Sigmoid colon (tissue), 7 donors: ENCODE data around the gene CA9. TPM values are rescaled to one million over a fixed set of nuclear protein-coding genes. Genes with fewer than 3 reads are reported as not detected.

Experiments used
- DNase-seq: peaks from one replicate; pipeline ENCODE4 v3.0.0-alpha.2; 2019
- H3K27ac ChIP-seq, 4 donors: fragments of 200-600 bp; sonication (generic); one replicate each; pipeline ENCODE4 v1.5.1; 2016 to 2019; ENCODE audit warnings: mild to moderate bottlenecking in 1 of 4
- H3K27me3 ChIP-seq, 3 donors: fragments of 200-600 bp; sonication (generic); one replicate each; pipeline ENCODE4 v1.5.1; 2019; ENCODE audit warnings: mild to moderate bottlenecking in 1 of 3
- H3K36me3 ChIP-seq, 4 donors: fragments of 200-600 bp; sonication (generic); one replicate each; pipeline ENCODE4 v1.5.1; 2016 to 2019
- H3K4me1 ChIP-seq, 4 donors: fragments of 200-600 bp; sonication (generic); one replicate each; pipeline ENCODE4 v1.5.1; 2017 to 2019
- H3K4me3 ChIP-seq, 4 donors: fragments of 200-600 bp; sonication (generic); one replicate each; pipeline ENCODE4 v1.5.1; 2017 to 2019; ENCODE audit warnings: mild to moderate bottlenecking in 2 of 4, moderate library complexity in 1 of 4
- H3K9me3 ChIP-seq, 4 donors: fragments of 200-600 bp in 3 of 4; sonication (generic) in 3 of 4; one replicate each; pipeline versions ENCODE4 v1.5.1 to v1.6.1; 2013 to 2019
- CTCF ChIP-seq, 4 experiments: fragments of 450-650 bp in 3 of 4; fragments of 200-600 bp in 1 of 4; IDR thresholded peaks; one replicate each; pipeline ENCODE4 v1.5.1; 2016 to 2019; ENCODE audit warnings: antibody characterized with exemption in 4 of 4, mild to moderate bottlenecking in 3 of 4, moderate library complexity in 2 of 4
- EP300 ChIP-seq, 4 donors: sonication (generic); formaldehyde crosslinking; IDR thresholded peaks; one replicate each; pipeline ENCODE4 v1.6.1; 2017; ENCODE audit warnings: antibody characterized with exemption in 4 of 4
- POLR2A ChIP-seq, 2 donors: fragments of 450-650 bp; IDR thresholded peaks; one replicate each; pipeline ENCODE4 v1.6.1; 2016; ENCODE audit warnings: antibody characterized with exemption in 2 of 2, mild to moderate bottlenecking in 2 of 2, moderate library complexity in 2 of 2
- POLR2AphosphoS5 ChIP-seq, 4 donors: sonication (generic); formaldehyde crosslinking; IDR thresholded peaks; one replicate each; pipeline ENCODE4 v1.6.1; 2017; ENCODE audit warnings: antibody characterized with exemption in 4 of 4
- WGBS, 2 donors: extraction: QIAGEN DNeasy Blood & Tissue Kit; methylation state at CpG; one replicate each; pipeline ENCODE4 v1.1.7; 2013; 5-methylcytosine and 5-hydroxymethylcytosine counted together
- intact Hi-C: fragments of 100-400 bp; cut with DNase I; formaldehyde crosslinking; loops from one replicate; pipeline ENCODE4 v1.15.1; 2023
- polyA plus RNA-seq, 3 donors: library from polyadenylated mRNA; stranded (reverse); fragments of 200-250 nt; gene quantifications; one replicate each; pipeline ENCODE4 v1.2.3, GENCODE V29; 2013
- small RNA-seq, 3 donors: library from RNA; depleted of rRNA; stranded (forward); fragments of <200 nt; gene quantifications; one replicate each; pipeline ENCODE3, GENCODE V24; 2016
- total RNA-seq, 4 donors: library from RNA; depleted of rRNA; stranded (reverse); fragments of >200 nt; gene quantifications; one replicate each; pipeline ENCODE4 v1.1.0, GENCODE V29; 2016
- donor health status: healthy with polysubstance abuse.
- donor health status: Bipolar disorder and iron deficiency.
- donor health status: healthy.

CA9 gene
- total and polyA plus RNA-seq, 7 donors: 0.33 to 1.7 (median 0.71) TPM; not detected in 4

DNA sequence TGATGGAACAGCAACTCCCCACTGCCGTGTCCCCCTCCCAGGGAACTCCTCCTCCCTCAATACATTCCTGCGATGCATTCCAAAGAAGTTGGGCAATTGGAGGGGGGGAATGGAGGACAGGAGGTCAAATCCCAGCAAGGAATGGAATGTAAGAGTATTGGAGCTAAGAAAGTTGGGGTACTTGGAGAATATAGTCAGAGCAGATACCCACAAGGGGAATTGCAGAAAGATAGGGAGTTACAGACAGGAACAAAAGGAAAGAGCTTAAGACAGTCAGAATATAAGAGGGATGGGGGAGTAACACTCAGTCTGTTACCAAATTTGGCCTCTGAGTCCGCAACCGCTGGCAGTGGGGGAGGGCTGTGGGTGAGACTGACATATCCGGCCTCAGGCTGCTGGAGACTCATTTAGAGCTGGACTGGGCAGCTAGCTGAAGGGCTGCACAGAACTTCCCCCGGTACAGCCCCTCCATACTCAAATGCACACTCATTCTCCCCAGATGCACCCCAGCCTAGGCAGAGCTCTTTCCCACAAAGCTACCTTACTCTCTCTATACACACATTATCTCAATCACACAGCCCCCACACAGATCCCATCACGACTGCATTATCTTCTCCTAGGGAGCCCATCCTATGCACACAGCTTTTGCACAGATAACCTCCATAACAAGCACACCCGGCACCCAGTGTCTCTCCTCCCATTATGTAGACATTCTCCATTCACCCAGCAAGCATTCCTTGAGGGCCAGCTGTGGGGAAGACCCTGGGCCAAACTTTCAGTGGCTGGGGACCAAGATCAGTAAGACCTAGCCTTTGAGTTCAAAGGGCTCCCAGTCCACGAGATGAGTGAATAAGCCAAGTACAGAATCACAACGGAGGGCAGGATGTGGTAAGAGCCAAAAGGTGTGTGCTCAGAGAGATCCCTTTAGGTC lies 54.6 kb downstream of the CA9 start:
- H3K4me3 ChIP-seq: peak overlapping the region; percentile 80 to 86 (median 82)
- intact Hi-C loops: loop anchor here (1.0 kb wide), 1 partner anchor 38 kb away; no protein-coding TSS in a partner anchor
- no peaks in the 10 kb centered on the region for H3K27me3 ChIP-seq
- H3K9me3 ChIP-seq: no peaks in the 10 kb centered on the region
- peaks cover 21 to 24% (median 23%) of the 10 kb centered on the region in 4 donors for H3K36me3 ChIP-seq
- peaks cover 0 to 69% (median 64%) of the 10 kb centered on the region in 4 donors for H3K4me1 ChIP-seq
- DNase-seq: peak; percentile 97
- WGBS, 2 donors: 23 to 55% methylated on average over 10 of the region's 10 CpGs
- peak overlapping the region; percentile 97 to 99 (median 98) for H3K27ac ChIP-seq
- peak; percentile 92 to 98 (median 96) for TF ChIP-seq POLR2AphosphoS5 (IDR thresholded peaks at IDR 0.05)
- TF ChIP-seq CTCF (IDR thresholded peaks at IDR 0.05): no peak
- peak; percentile 91 to 98 for TF ChIP-seq POLR2A (IDR thresholded peaks at IDR 0.05)
- peak in 2 of 4 donors; percentile 20 to 54 for TF ChIP-seq EP300 (IDR thresholded peaks at IDR 0.05)

DNA sequence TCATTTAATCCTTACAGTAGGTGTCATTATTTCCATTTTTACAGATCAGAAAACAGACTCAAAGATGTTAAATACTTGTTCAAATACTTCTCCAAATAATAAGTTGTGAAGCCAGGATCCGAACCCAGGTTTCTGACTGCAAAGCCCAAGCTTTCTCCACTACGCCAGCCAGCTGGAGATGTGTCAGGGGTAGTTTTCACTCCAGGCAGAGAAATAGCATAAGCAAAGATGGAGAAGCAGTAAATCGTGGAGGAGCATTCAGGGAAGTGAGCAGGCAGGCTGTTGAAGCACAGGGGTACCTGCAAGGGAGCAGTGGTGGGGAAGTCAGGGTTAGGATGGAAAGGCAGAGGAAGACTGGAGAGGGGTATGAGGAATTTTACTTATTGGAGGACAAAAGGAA lies 55.4 kb downstream of the CA9 start:
- TF ChIP-seq POLR2AphosphoS5 (IDR thresholded peaks at IDR 0.05): peak in 1 of 4 donors; percentile 5
- no peak for TF ChIP-seq EP300 (IDR thresholded peaks at IDR 0.05)
- no peak for DNase-seq
- peak overlapping the region; percentile 80 to 86 (median 82) for H3K4me3 ChIP-seq
- intact Hi-C loops: no loop called here
- 59 to 82% methylated on average over 3 of the region's 3 CpGs for WGBS, 2 donors
- H3K27ac ChIP-seq: peak overlapping the region; percentile 97 to 99 (median 98)
- H3K9me3 ChIP-seq: no peaks in the 10 kb centered on the region
- peaks cover 0 to 77% (median 72%) of the 10 kb centered on the region in 4 donors for H3K4me1 ChIP-seq
- no peaks in the 10 kb centered on the region for H3K27me3 ChIP-seq
- peaks cover 13 to 16% (median 16%) of the 10 kb centered on the region in 4 donors for H3K36me3 ChIP-seq

GRCh38 chr9:35729700-35730485 lies 56.2 kb downstream of the CA9 start:
- peaks cover 0 to 80% (median 76%) of the 10 kb centered on the region in 4 donors for H3K4me1 ChIP-seq

GRCh38 chr9:35730486-35730854 lies 56.7 kb downstream of the CA9 start:
- intact Hi-C loops: loop anchor here (1.0 to 5.0 kb wide), 2 partner anchors 72 to 123 kb away; partner anchors contain the start of genes CCDC107, RMRP and TESK1
- H3K36me3 ChIP-seq: peaks cover 0 to 14% (median 11%) of the 10 kb centered on the region in 4 donors
- H3K4me3 ChIP-seq: peak overlapping the region; percentile 80 to 86 (median 82)
- H3K27me3 ChIP-seq: no peaks in the 10 kb centered on the region
- 82 to 93% methylated on average over 2 of the region's 2 CpGs for WGBS, 2 donors
- peaks cover 0 to 76% (median 72%) of the 10 kb centered on the region in 4 donors for H3K4me1 ChIP-seq
- DNase-seq: no peak
- no peaks in the 10 kb centered on the region for H3K9me3 ChIP-seq
- H3K27ac ChIP-seq: peak overlapping the region; percentile 97 to 99 (median 98)
- TF ChIP-seq EP300 (IDR thresholded peaks at IDR 0.05) (no peak), POLR2AphosphoS5 (IDR thresholded peaks at IDR 0.05) (no peak), CTCF (IDR thresholded peaks at IDR 0.05) (no peak), POLR2A (IDR thresholded peaks at IDR 0.05) (no peak)

More at GRCh38 chr9:35729700-35730485, 56.2 kb downstream of the CA9 start:
- 26 to 53% methylated on average over 6 of the region's 6 CpGs for WGBS, 2 donors
- H3K36me3 ChIP-seq: peaks cover 5 to 14% (median 11%) of the 10 kb centered on the region in 4 donors
- H3K4me3 ChIP-seq: peak overlapping the region; percentile 80 to 86 (median 82)
- TF ChIP-seq POLR2AphosphoS5 (IDR thresholded peaks at IDR 0.05) (peak; percentile 52 to 88 (median 76)), POLR2A (IDR thresholded peaks at IDR 0.05) (peak; percentile 29 to 66), EP300 (IDR thresholded peaks at IDR 0.05) (no peak), CTCF (IDR thresholded peaks at IDR 0.05) (peak; percentile 62 to 83 (median 72))
- H3K9me3 ChIP-seq: no peaks in the 10 kb centered on the region
- no peaks in the 10 kb centered on the region for H3K27me3 ChIP-seq
- H3K27ac ChIP-seq: peak overlapping the region; percentile 97 to 99 (median 98)
- intact Hi-C loops: loop anchor here (1.0 to 5.0 kb wide), 2 partner anchors 72 to 123 kb away; partner anchors contain the start of genes CCDC107, RMRP and TESK1
- peak; percentile 82 for DNase-seq

Small RNA genes lying within 50 kb of the gene (small RNA-seq; reads per million reads assigned to genes)
- gene RMRP (0 reads per million in 3 donors), gene RN7SL22P (0 reads per million in 3 donors)

Other genes starting within 250 kb of the CA9 start
- gene RUSC2, start 183.8 kb upstream of the CA9 start, total RNA-seq: 10 to 100 TPM; 30.9 to 47.1 (median 43.4) TPM
- 1 to 10 TPM in 2 of 3 donors, under 1 TPM in 1; 0.92 to 5.6 (median 1.2) TPM for gene RUSC2, start 183.8 kb upstream of the CA9 start, polyA plus RNA-seq
- gene TESK1, start 68.7 kb upstream of the CA9 start, total RNA-seq: 10 to 100 TPM; 23.5 to 47.4 (median 29.2) TPM
- gene TESK1, start 68.7 kb upstream of the CA9 start, polyA plus RNA-seq: 10 to 100 TPM; 24.6 to 33.3 (median 27.0) TPM
- gene CD72, start 55.5 kb upstream of the CA9 start, total RNA-seq: 1 to 10 TPM in 2 of 4 donors, under 1 TPM in 2; 0.36 to 8.0 (median 1.1) TPM
- gene CD72, start 55.5 kb upstream of the CA9 start, polyA plus RNA-seq: 10 to 100 TPM in 1 of 3 donors, 1 to 10 TPM in 2; 1.2 to 42.1 (median 1.4) TPM
- under 1 TPM in 2 of 4 donors, not detected in 2; 0.81 to 0.82 TPM for gene SIT1, start 23.0 kb upstream of the CA9 start, total RNA-seq
- 10 to 100 TPM in 1 of 3 donors, 1 to 10 TPM in 1, not detected in 1; 1.8 to 15.9 TPM for gene SIT1, start 23.0 kb upstream of the CA9 start, polyA plus RNA-seq
- gene RMRP, start 15.9 kb upstream of the CA9 start, total RNA-seq: over 10,000 TPM in 2 of 4 donors, 1,000 to 10,000 TPM in 2; 2,523 to 26,387 (median 8,883) TPM
- gene RMRP, start 15.9 kb upstream of the CA9 start, polyA plus RNA-seq: 100 to 1,000 TPM in 1 of 3 donors, not detected in 2; 480 TPM
- 100 to 1,000 TPM in 1 of 4 donors, 10 to 100 TPM in 3; 70.6 to 112 (median 83.1) TPM for gene CCDC107, start 15.6 kb upstream of the CA9 start, total RNA-seq
- gene CCDC107, start 15.6 kb upstream of the CA9 start, polyA plus RNA-seq: 10 to 100 TPM; 21.3 to 28.8 (median 24.2) TPM
- gene ARHGEF39, start 8.7 kb upstream of the CA9 start, total RNA-seq: 1 to 10 TPM in 3 of 4 donors, under 1 TPM in 1; 0.99 to 3.3 (median 1.4) TPM
- gene ARHGEF39, start 8.7 kb upstream of the CA9 start, polyA plus RNA-seq: 1 to 10 TPM in 2 of 3 donors, under 1 TPM in 1; 0.60 to 9.0 (median 1.6) TPM
- 1,000 to 10,000 TPM; 3,590 to 8,131 (median 6,107) TPM for gene TPM2, start 16.0 kb downstream of the CA9 start, total RNA-seq
- gene TPM2, start 16.0 kb downstream of the CA9 start, polyA plus RNA-seq: 100 to 1,000 TPM in 2 of 3 donors, 10 to 100 TPM in 1; 49.9 to 447 (median 334) TPM
- gene TLN1, start 58.3 kb downstream of the CA9 start, total RNA-seq: 100 to 1,000 TPM; 354 to 609 (median 525) TPM
- gene TLN1, start 58.3 kb downstream of the CA9 start, polyA plus RNA-seq: 100 to 1,000 TPM in 1 of 3 donors, 10 to 100 TPM in 2; 45.0 to 143 (median 57.6) TPM
- gene CREB3, start 58.7 kb downstream of the CA9 start, total RNA-seq: 10 to 100 TPM; 65.9 to 82.7 (median 75.4) TPM
- 10 to 100 TPM; 31.0 to 39.0 (median 35.3) TPM for gene CREB3, start 58.7 kb downstream of the CA9 start, polyA plus RNA-seq
- gene GBA2, start 75.3 kb downstream of the CA9 start, total RNA-seq: 10 to 100 TPM; 45.9 to 91.7 (median 64.8) TPM
- 10 to 100 TPM; 34.8 to 88.5 (median 58.5) TPM for gene GBA2, start 75.3 kb downstream of the CA9 start, polyA plus RNA-seq
- gene RGP1, start 75.4 kb downstream of the CA9 start, total RNA-seq: 10 to 100 TPM; 13.3 to 23.5 (median 13.5) TPM
- gene RGP1, start 75.4 kb downstream of the CA9 start, polyA plus RNA-seq: 10 to 100 TPM; 10.2 to 37.2 (median 21.3) TPM
- gene MSMP, start 80.3 kb downstream of the CA9 start, total RNA-seq: not detected
- gene MSMP, start 80.3 kb downstream of the CA9 start, polyA plus RNA-seq: under 1 TPM in 1 of 3 donors, not detected in 2; 0.57 TPM
- gene NPR2, start 117.7 kb downstream of the CA9 start, total RNA-seq: 10 to 100 TPM; 20.3 to 26.6 (median 24.4) TPM
- gene NPR2, start 117.7 kb downstream of the CA9 start, polyA plus RNA-seq: 1 to 10 TPM in 1 of 3 donors, under 1 TPM in 2; 0.60 to 9.5 (median 0.69) TPM
- 1 to 10 TPM; 1.4 to 2.8 (median 2.4) TPM for gene SPAG8, start 138.3 kb downstream of the CA9 start, total RNA-seq
- gene SPAG8, start 138.3 kb downstream of the CA9 start, polyA plus RNA-seq: 1 to 10 TPM in 1 of 3 donors, not detected in 2; 1.1 TPM
- gene HINT2, start 141.1 kb downstream of the CA9 start, total RNA-seq: 10 to 100 TPM; 23.5 to 42.8 (median 36.2) TPM
- 100 to 1,000 TPM in 2 of 3 donors, 10 to 100 TPM in 1; 85.8 to 125 (median 112) TPM for gene HINT2, start 141.1 kb downstream of the CA9 start, polyA plus RNA-seq
- not detected for gene FAM221B, start 154.8 kb downstream of the CA9 start, total RNA-seq
- gene FAM221B, start 154.8 kb downstream of the CA9 start, polyA plus RNA-seq: under 1 TPM in 1 of 3 donors, not detected in 2; 0.03 TPM
- 10 to 100 TPM in 1 of 4 donors, 1 to 10 TPM in 3; 6.4 to 12.5 (median 8.4) TPM for gene TMEM8B, start 155.3 kb downstream of the CA9 start, total RNA-seq
- 1 to 10 TPM; 3.5 to 9.5 (median 4.2) TPM for gene TMEM8B, start 155.3 kb downstream of the CA9 start, polyA plus RNA-seq
- not detected for gene OR13J1, start 196.5 kb downstream of the CA9 start, total RNA-seq
- gene OR13J1, start 196.5 kb downstream of the CA9 start, polyA plus RNA-seq: not detected
- gene HRCT1, start 232.3 kb downstream of the CA9 start, total RNA-seq: 1 to 10 TPM; 2.1 to 6.4 (median 4.0) TPM
- gene HRCT1, start 232.3 kb downstream of the CA9 start, polyA plus RNA-seq: 10 to 100 TPM in 2 of 3 donors, 1 to 10 TPM in 1; 4.2 to 88.5 (median 12.7) TPM
- gene SPAAR, start 235.6 kb downstream of the CA9 start, total RNA-seq: 1 to 10 TPM in 3 of 4 donors, under 1 TPM in 1; 0.82 to 5.5 (median 2.1) TPM
- 1 to 10 TPM in 1 of 3 donors, not detected in 2; 2.5 TPM for gene SPAAR, start 235.6 kb downstream of the CA9 start, polyA plus RNA-seq